Neural progenitor cell (in vitro differentiated cells): ENCODE results near the gene PCYOX1L. TPM values are rescaled to one million over a fixed set of nuclear protein-coding genes. Genes with fewer than 3 reads are reported as not detected.

Source experiments
- DNase-seq: peaks from one replicate; pipeline ENCODE4 v3.0.0-alpha.2; 2016; ENCODE audit warnings: low spot score
- H2AFZ ChIP-seq: fragments of 200-600 bp; sonication (generic); replicated peaks from 2 replicates; pipeline ENCODE4 v1.6.1; 2016; ENCODE audit warnings: antibody characterized with exemption
- H3F3A ChIP-seq: fragments of 200-600 bp; sonication (generic); 2 replicates; pipeline ENCODE4 v1.6.1; 2016; ENCODE audit warnings: antibody characterized with exemption, low read depth
- H3K27ac ChIP-seq: fragments of 200-600 bp; sonication (generic); 2 replicates; pipeline ENCODE4 v1.5.1; 2016; ENCODE audit warnings: mild to moderate bottlenecking
- H3K27me3 ChIP-seq: fragments of 200-600 bp; sonication (generic); 2 replicates; pipeline ENCODE4 v1.6.1; 2016; ENCODE audit warnings: mild to moderate bottlenecking, moderate library complexity
- H3K36me3 ChIP-seq: fragments of 200-600 bp; sonication (generic); 2 replicates; pipeline ENCODE4 v1.5.1; 2016
- H3K4me1 ChIP-seq: fragments of 200-600 bp; sonication (generic); 2 replicates; pipeline ENCODE4 v1.6.1; 2016; ENCODE audit warnings: mixed run types
- H3K4me2 ChIP-seq: fragments of 200-600 bp; sonication (generic); 2 replicates; pipeline ENCODE4 v1.6.1; 2016
- H3K4me3 ChIP-seq: fragments of 200-600 bp; sonication (generic); 2 replicates; pipeline ENCODE4 v1.5.1; 2016
- H3K79me2 ChIP-seq: fragments of 200-600 bp; sonication (generic); 2 replicates; pipeline ENCODE4 v1.6.1; 2016; ENCODE audit warnings: low read depth
- H3K9ac ChIP-seq: fragments of 200-600 bp; sonication (generic); 2 replicates; pipeline ENCODE4 v1.6.1; 2016
- H3K9me3 ChIP-seq: fragments of 200-600 bp; sonication (generic); 2 replicates; pipeline ENCODE4 v1.5.1; 2016; ENCODE audit warnings: low read depth
- H4K20me1 ChIP-seq: fragments of 200-600 bp; sonication (generic); 2 replicates; pipeline ENCODE4 v1.6.1; 2016; ENCODE audit warnings: low read depth
- H3K27ac Mint-ChIP-seq: 3 replicates; pipeline ENCODE4 v1.8.0; 2021; ENCODE audit warnings: mixed read lengths
- H3K27me3 Mint-ChIP-seq: 2 replicates; pipeline ENCODE4 v1.8.0; 2022; ENCODE audit warnings: low read depth, mild to moderate bottlenecking, inconsistent platforms, moderate library complexity, mixed read lengths; ENCODE audit not compliant: insufficient read depth
- H3K36me3 Mint-ChIP-seq: 3 replicates; pipeline ENCODE4 v1.8.0; 2021; ENCODE audit warnings: mixed read lengths
- H3K4me1 Mint-ChIP-seq: 3 replicates; pipeline ENCODE4 v1.8.0; 2021; ENCODE audit warnings: mixed read lengths
- H3K4me3 Mint-ChIP-seq: 3 replicates; pipeline ENCODE4 v1.8.0; 2021; ENCODE audit warnings: mild to moderate bottlenecking, moderate library complexity, mixed read lengths
- H3K9me3 Mint-ChIP-seq: 3 replicates; pipeline ENCODE4 v1.8.0; 2020; ENCODE audit warnings: mixed read lengths
- EZH2 ChIP-seq: fragments of 200-600 bp; sonication (generic); IDR thresholded peaks from 2 replicates; pipeline ENCODE4 v1.6.1; 2017; ENCODE audit warnings: antibody characterized with exemption, mild to moderate bottlenecking, moderate library complexity
- EZH2phosphoT487 ChIP-seq: fragments of 200-600 bp; sonication (generic); IDR thresholded peaks from 2 replicates; pipeline ENCODE4 v1.6.1; 2017; ENCODE audit warnings: antibody characterized with exemption
- total RNA-seq: library from RNA; depleted of rRNA; stranded (reverse); fragments of >200 nt; gene quantifications from 2 replicates; pipeline ENCODE4 v1.2.3, GENCODE V29; 2015; ENCODE audit warnings: low replicate concordance
- TF ChIP-seq, protein P1 (sequence below): fragments of 200-600 bp; sonication (generic); IDR thresholded peaks from 2 replicates; pipeline ENCODE4 v1.5.1; 2017; ENCODE audit warnings: antibody characterized with exemption, mild to moderate bottlenecking

PCYOX1L gene
- total RNA-seq, 1 donor from 2014 or later = 16.4 TPM

DNA sequence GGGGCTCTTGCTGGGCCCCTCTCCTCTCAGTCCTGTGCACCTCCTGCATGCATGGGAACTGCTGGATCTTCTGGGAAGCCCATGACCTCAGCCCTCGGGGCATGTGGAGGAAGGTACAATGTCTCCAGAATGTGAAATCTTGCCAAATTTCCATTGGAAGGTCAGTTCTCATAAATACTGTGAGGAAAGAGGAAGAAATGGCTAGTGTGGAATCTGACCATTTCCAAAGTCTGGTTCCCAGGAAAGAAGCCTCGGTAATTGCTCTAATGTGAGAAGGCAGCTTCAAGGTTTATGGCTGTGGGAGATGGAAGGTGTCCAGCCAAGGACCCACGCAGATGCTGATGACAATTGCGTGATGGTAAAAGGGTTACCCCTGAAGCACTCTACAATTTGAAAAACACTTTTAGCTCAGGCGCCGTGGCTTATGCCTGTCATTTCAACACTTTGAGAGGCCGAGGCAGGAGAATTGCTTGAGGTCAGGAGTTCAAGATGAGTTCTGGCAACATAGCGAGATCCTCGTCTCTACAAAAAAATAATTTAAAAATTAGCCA is 29.3 kb downstream of the PCYOX1L start:
- Histone ChIP-seq H3K9ac (no peak overlapping the region), H3K4me1 (no peaks in the 10 kb centered on the region), H2AFZ (no peak overlapping the region), H3K4me3 (no peak overlapping the region), H3K36me3 (no peaks in the 10 kb centered on the region), H3F3A (no peaks in the 10 kb centered on the region), H3K79me2 (no peaks in the 10 kb centered on the region), H3K27ac (no peak overlapping the region), H4K20me1 (no peaks in the 10 kb centered on the region), H3K9me3 (no peaks in the 10 kb centered on the region), H3K4me2 (no peak overlapping the region), H3K27me3 (no peaks in the 10 kb centered on the region)
- Mint-ChIP-seq H3K4me3 (no peak overlapping the region), H3K27me3 (peaks cover 2% of the 10 kb centered on the region), H3K36me3 (no peaks in the 10 kb centered on the region), H3K27ac (no peak overlapping the region), H3K4me1 (peaks cover 17% of the 10 kb centered on the region), H3K9me3 (peaks cover 2% of the 10 kb centered on the region)
- no peak for DNase-seq
- TF ChIP-seq EZH2phosphoT487 (no peak), EZH2 (no peak)
- TF ChIP-seq, protein P1, sequence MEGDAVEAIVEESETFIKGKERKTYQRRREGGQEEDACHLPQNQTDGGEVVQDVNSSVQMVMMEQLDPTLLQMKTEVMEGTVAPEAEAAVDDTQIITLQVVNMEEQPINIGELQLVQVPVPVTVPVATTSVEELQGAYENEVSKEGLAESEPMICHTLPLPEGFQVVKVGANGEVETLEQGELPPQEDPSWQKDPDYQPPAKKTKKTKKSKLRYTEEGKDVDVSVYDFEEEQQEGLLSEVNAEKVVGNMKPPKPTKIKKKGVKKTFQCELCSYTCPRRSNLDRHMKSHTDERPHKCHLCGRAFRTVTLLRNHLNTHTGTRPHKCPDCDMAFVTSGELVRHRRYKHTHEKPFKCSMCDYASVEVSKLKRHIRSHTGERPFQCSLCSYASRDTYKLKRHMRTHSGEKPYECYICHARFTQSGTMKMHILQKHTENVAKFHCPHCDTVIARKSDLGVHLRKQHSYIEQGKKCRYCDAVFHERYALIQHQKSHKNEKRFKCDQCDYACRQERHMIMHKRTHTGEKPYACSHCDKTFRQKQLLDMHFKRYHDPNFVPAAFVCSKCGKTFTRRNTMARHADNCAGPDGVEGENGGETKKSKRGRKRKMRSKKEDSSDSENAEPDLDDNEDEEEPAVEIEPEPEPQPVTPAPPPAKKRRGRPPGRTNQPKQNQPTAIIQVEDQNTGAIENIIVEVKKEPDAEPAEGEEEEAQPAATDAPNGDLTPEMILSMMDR = no peak

DNA sequence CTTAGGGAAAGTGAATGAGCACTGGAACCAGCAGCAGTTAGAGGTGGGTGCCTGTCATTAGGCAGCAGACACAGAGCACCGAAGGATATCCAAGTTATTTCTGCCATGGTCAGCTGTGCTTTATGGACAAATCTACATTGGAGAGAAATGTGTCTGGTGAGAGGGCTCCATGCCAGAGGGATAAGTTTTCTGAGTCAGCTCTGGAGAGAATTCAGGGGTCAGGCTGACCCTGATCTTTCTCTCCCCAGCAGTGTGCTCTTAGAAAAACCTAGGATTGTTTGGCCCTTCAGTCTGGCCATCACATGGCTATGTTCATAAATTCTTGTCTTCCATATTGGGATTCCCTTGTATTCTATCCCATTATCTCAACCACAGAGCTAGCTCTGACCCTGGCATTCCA is 30.1 kb downstream of the PCYOX1L start:
- Histone ChIP-seq H3K4me3 (no peak overlapping the region), H3K27ac (no peak overlapping the region), H3K9ac (no peak overlapping the region), H3K27me3 (no peaks in the 10 kb centered on the region), H2AFZ (no peak overlapping the region), H3K36me3 (no peaks in the 10 kb centered on the region), H3K79me2 (no peaks in the 10 kb centered on the region), H3K4me1 (no peaks in the 10 kb centered on the region), H3K9me3 (no peaks in the 10 kb centered on the region), H3F3A (no peaks in the 10 kb centered on the region), H3K4me2 (no peak overlapping the region), H4K20me1 (no peaks in the 10 kb centered on the region)
- no peak for DNase-seq
- H3K9me3 Mint-ChIP-seq = peaks cover 2% of the 10 kb centered on the region
- no peak overlapping the region for H3K27ac Mint-ChIP-seq
- H3K4me1 Mint-ChIP-seq = peaks cover 11% of the 10 kb centered on the region
- peaks cover 4% of the 10 kb centered on the region for H3K27me3 Mint-ChIP-seq
- TF ChIP-seq EZH2phosphoT487 = no peak
- no peak for TF ChIP-seq EZH2
- TF ChIP-seq, protein P1 = no peak
- H3K4me3 Mint-ChIP-seq = no peak overlapping the region
- H3K36me3 Mint-ChIP-seq = no peaks in the 10 kb centered on the region

DNA sequence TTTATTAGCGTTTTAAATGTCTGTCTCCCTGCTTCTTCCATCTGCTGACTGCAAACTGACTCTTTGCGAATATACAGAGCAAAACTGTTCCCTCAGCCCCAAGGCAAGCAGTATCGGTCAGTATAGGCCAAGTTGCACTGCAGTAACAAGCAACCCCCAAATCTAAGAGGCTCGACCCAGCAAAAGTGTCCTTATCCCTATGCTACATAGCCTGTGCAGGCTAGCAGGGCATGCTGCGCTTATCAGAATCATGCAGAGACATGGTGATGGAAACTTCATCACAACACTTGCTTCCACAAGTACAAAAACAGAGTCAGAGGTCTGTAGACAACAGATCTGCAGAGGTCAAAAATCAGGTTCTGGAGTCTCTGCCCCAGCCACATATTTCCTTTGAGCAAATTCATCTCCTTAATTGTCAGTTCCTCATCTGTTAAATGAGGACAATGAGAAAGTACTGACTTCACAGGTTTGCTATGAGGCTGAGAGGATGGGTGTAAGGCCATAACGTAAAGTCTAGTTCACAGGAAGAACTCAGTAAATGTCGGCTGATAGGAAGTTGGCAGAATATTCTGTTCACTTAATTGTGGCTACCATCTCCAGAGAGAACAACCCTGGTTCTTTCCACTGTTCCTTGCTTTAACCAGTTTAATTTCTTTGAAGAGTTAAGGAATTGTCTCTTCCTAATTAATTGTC is 30.8 kb downstream of the PCYOX1L start:
- no peaks in the 10 kb centered on the region for H4K20me1 ChIP-seq
- H3F3A ChIP-seq = no peaks in the 10 kb centered on the region
- no peaks in the 10 kb centered on the region for H3K9me3 ChIP-seq
- Mint-ChIP-seq H3K36me3 (no peaks in the 10 kb centered on the region), H3K9me3 (peaks cover 2% of the 10 kb centered on the region), H3K27ac (no peak overlapping the region), H3K4me1 (peaks cover 11% of the 10 kb centered on the region), H3K4me3 (no peak overlapping the region), H3K27me3 (peaks cover 4% of the 10 kb centered on the region)
- H3K9ac ChIP-seq = no peak overlapping the region
- TF ChIP-seq EZH2phosphoT487 (no peak), EZH2 (no peak)
- TF ChIP-seq, protein P1 = no peak
- no peak for DNase-seq
- H3K79me2 ChIP-seq = no peaks in the 10 kb centered on the region
- H3K27ac ChIP-seq = no peak overlapping the region
- no peaks in the 10 kb centered on the region for H3K4me1 ChIP-seq
- H3K36me3 ChIP-seq = no peaks in the 10 kb centered on the region
- H3K4me2 ChIP-seq = no peak overlapping the region
- no peak overlapping the region for H2AFZ ChIP-seq
- H3K4me3 ChIP-seq = no peak overlapping the region
- H3K27me3 ChIP-seq = no peaks in the 10 kb centered on the region
